Stimulated activated naive CD8-positive, alpha-beta T cell treated with anti-CD3 and anti-CD28 coated beads, Interleukin-15, Interleukin-2, amounts not matched to agents 100 ng/mL and 50 ng/mL, for 24 hours (primary cell): ENCODE data around the gene F2RL1.
"Not testable (repeated sequence)": the region's sequence is repeated elsewhere in the genome, so short reads cannot be mapped to it uniquely, and the experiment has no call there.

Source experiments
- H3K27ac Mint-ChIP-seq: one replicate; pipeline ENCODE4 v1.8.0; 2021; ENCODE audit warnings: mild to moderate bottlenecking, mixed read lengths
- H3K27me3 Mint-ChIP-seq: one replicate; pipeline ENCODE4 v1.8.0; 2021; ENCODE audit warnings: mixed read lengths
- H3K36me3 Mint-ChIP-seq: one replicate; pipeline ENCODE4 v1.8.0; 2021; ENCODE audit warnings: low read depth, mixed read lengths
- H3K4me1 Mint-ChIP-seq: one replicate; pipeline ENCODE4 v1.8.0; 2021; ENCODE audit warnings: low read depth, mixed read lengths
- H3K4me3 Mint-ChIP-seq: one replicate; pipeline ENCODE4 v1.8.0; 2021; ENCODE audit warnings: mild to moderate bottlenecking, mixed read lengths
- H3K9me3 Mint-ChIP-seq: one replicate; pipeline ENCODE4 v1.8.0; 2021; ENCODE audit warnings: mixed read lengths

F2RL1 gene, protein sequence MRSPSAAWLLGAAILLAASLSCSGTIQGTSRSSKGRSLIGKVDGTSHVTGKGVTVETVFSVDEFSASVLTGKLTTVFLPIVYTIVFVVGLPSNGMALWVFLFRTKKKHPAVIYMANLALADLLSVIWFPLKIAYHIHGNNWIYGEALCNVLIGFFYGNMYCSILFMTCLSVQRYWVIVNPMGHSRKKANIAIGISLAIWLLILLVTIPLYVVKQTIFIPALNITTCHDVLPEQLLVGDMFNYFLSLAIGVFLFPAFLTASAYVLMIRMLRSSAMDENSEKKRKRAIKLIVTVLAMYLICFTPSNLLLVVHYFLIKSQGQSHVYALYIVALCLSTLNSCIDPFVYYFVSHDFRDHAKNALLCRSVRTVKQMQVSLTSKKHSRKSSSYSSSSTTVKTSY

DNA sequence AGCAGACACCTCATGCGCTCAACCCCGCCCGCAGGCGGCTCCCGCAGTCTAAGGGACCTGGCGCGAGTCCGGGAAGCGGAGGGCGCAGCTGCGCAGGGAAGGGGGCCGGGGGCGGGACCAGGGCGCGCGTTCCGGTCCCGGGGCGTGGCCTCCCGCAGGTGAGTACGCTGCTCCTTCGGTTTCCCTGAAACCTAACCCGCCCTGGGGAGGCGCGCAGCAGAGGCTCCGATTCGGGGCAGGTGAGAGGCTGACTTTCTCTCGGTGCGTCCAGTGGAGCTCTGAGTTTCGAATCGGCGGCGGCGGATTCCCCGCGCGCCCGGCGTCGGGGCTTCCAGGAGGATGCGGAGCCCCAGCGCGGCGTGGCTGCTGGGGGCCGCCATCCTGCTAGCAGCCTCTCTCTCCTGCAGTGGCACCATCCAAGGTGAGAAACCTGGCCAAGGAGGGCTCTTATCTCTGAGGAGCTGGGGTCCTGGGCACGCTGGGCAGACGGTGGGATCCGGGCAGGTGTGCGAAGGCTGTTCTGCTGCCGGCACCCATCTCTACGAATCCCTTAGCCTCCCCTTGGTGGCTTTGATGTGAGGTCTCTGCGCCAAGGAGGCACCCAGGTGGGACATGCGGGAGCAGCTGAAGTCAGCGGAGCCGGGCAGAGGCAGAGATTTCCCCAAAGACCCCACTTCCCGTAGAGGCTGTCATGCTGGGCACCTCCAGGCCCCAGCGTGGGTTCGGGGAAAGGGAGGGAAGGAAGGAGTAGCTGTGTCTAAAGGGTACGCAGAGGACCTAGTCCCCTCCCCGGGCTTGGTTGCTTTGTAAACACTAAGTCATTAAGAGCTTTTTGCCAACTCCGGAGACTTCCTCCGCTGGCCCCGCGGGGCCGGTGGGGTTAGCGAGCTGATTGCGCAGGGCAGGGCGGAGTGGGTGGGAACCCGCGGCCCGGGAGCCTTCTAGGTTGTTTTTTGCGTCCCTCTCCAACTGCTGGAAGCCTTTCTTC, at the start of gene F2RL1:
F2RL1 (plus strand) TSS at position 187 of the 988 bp plus-strand sequence; CDS start at position 340, 153 bp downstream.
- Mint-ChIP-seq H3K36me3 (no peaks in the 10 kb centered on the region), H3K9me3 (no peaks in the 10 kb centered on the region), H3K4me3 (peak within 1 kb of the TSS; percentile 78), H3K27ac (no peak within 1 kb of the TSS), H3K27me3 (peaks cover 41% of the 10 kb centered on the region), H3K4me1 (peaks cover 10% of the 10 kb centered on the region)

DNA sequence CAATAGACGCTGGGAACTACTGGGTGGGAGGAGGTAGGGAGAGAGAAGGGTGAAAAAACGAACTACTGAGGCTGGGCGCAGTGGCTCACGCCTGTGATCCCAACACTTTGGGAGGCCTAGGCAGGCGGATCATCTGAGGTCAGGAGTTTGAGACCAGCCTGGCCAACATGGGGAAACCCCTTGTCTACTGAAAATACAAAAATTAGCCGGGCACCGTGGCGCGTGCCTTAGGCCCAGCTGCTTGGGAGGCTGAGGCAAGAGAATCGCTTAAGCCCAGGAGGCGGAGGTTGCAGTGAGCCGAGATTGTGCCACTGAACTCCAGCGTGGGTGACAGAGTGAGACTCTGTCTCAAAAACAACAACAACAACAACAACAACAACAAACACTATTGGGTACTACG, 47.8 kb upstream of the F2RL1 start:
- not testable (repeated sequence) for H3K9me3 Mint-ChIP-seq, H3K4me1 Mint-ChIP-seq, H3K27ac Mint-ChIP-seq, H3K36me3 Mint-ChIP-seq, H3K27me3 Mint-ChIP-seq, H3K4me3 Mint-ChIP-seq

DNA sequence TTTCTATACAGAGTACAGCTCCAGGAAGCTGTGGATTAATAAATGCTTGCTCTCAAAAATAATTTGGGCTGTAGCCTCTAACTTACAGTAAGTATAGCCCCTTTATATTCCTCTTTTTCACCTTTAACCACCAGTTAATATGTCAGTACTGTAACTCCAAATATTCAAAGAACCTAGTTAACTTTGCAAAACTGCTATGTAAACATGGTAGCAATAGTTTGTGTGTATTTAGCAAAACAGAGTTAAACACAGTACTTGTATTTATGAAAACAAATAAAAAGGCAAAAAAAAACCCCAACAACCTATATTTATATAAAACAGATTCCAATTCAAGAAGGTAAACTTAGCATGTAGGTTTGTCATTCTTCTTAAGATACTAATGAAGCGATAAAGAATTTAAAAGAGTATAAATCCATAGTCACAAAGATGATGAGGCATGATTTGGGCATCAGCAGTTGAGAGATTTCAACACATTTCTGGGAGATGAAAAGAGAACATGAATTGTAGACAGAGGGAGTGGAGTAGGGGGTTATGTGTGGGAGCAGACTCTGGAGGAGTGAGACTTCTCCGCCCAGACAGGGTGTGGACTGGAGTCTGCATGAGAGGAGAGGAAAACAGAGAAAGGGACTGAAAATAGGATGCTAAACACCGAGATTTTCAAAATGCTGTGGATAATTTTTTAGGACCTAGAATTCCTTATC, 47.0 kb upstream of the F2RL1 start:
- Mint-ChIP-seq H3K9me3 (no peaks in the 10 kb centered on the region), H3K4me3 (no peak overlapping the region), H3K36me3 (no peaks in the 10 kb centered on the region), H3K27me3 (no peaks in the 10 kb centered on the region), H3K4me1 (peaks cover 5% of the 10 kb centered on the region), H3K27ac (no peak overlapping the region)

DNA sequence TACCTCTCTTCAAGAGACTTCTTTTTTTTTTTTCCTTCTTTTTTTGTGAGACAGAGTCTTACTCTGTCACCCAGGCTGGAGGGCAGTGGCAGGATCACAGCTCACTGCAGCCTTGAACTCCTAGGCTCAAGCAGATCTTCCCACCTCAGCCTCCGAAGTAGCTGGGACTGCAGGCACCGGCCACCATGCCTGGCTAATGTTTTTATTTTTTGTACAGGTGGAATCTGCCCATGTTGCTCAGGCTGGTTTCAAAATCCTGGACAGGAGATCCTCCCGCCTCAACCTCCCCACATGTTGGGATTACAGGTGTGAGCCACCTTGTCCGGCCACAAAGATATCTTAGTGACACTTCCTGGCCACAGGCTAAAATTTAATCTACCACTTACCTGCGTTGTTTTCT, 42.9 kb upstream of the F2RL1 start:
- H3K4me3 Mint-ChIP-seq = no peak overlapping the region
- H3K27ac Mint-ChIP-seq = no peak overlapping the region
- peaks cover 3% of the 10 kb centered on the region for H3K4me1 Mint-ChIP-seq
- H3K9me3 Mint-ChIP-seq = no peaks in the 10 kb centered on the region
- no peaks in the 10 kb centered on the region for H3K36me3 Mint-ChIP-seq
- H3K27me3 Mint-ChIP-seq = no peaks in the 10 kb centered on the region

DNA sequence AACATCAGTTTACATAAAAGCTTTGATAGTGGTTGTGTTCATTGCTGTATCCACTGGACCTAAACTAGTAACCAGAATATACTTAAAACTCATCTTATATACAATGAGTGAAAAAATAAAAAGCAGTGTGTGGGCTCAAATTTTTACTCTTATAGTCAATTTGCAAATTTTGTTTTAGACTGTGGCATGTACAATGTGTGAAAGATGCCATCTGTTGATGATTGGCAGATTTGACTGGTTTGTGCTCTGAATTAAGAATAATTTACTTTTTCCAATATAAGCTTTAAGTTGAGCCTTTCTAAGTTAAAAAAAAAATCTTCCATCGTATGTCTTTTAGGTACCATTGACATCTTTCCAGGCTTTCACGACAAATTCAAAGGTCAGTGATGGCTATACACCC, 42.4 kb upstream of the F2RL1 start:
- H3K27ac Mint-ChIP-seq = no peak overlapping the region
- H3K27me3 Mint-ChIP-seq = no peaks in the 10 kb centered on the region
- no peak overlapping the region for H3K4me3 Mint-ChIP-seq
- peaks cover 3% of the 10 kb centered on the region for H3K4me1 Mint-ChIP-seq
- H3K36me3 Mint-ChIP-seq = no peaks in the 10 kb centered on the region
- no peaks in the 10 kb centered on the region for H3K9me3 Mint-ChIP-seq

DNA sequence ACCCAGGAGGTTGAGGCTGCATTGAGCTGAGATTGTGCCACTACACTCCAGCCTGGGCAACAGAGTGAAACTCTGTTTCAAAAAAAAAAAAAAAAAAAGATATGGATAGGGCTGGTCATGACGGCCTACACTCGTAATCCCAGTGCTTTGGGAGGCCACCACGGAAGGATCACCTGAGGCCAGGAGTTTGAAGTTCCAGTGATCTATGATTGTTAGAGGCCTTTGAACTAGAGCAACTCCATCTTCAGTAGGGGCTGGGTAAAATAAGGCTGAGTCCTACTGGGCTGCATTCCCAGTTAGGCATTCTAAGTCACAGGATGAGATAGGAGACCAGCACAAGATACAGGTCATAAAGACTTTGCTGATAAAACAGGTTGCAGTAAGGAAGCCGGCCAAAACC, 38.2 kb upstream of the F2RL1 start:
- H3K27me3 Mint-ChIP-seq = not testable (repeated sequence)

DNA sequence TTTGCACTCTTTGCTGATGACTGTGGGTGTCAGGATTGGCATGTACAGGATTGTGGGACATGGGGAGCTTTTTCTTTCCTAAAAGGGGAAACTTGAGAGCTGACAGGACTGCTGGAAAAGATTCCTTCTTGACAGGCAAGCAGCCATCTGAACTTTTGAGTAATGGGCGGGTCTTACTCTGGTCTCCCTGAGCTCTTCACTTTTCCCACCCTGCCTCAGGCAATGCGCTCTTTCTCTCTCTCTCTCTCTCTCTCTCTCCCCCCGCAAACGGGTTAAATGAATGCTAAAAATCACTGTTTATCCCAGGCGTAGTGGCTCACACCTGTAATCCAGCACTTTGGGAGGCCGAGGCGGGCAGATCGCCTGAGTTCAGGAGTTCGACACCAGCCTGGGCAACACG, 37.1 kb upstream of the F2RL1 start:
- Mint-ChIP-seq H3K36me3 (no peaks in the 10 kb centered on the region), H3K4me1 (no peaks in the 10 kb centered on the region), H3K27me3 (no peaks in the 10 kb centered on the region), H3K9me3 (no peaks in the 10 kb centered on the region), H3K27ac (no peak overlapping the region), H3K4me3 (no peak overlapping the region)

More for the DNA sequence above, 38.2 kb upstream of the F2RL1 start:
- H3K27ac Mint-ChIP-seq, H3K9me3 Mint-ChIP-seq, H3K4me3 Mint-ChIP-seq, H3K36me3 Mint-ChIP-seq, H3K4me1 Mint-ChIP-seq: not testable (repeated sequence)

DNA sequence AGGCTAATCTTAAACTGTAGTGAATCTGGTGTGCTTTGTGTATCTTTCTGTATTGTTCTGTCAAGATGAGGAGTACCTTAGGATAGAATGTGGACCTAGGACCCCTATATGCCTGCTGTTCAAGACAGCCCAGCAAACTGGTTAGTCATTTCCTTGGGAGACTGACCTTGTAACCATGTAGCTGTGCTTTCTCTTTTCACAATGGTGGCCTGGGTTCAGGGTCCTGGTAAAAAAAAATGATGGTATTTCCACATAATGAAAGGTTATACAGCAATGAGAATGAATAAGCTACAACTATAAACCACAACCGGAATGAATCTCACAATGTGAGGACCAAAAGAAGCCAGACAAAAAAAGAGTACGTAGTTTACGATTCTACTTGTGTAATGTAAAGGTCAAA, 36.4 kb upstream of the F2RL1 start:
- Mint-ChIP-seq H3K4me1 (no peaks in the 10 kb centered on the region), H3K9me3 (no peaks in the 10 kb centered on the region), H3K36me3 (no peaks in the 10 kb centered on the region), H3K4me3 (no peak overlapping the region), H3K27ac (no peak overlapping the region), H3K27me3 (no peaks in the 10 kb centered on the region)

DNA sequence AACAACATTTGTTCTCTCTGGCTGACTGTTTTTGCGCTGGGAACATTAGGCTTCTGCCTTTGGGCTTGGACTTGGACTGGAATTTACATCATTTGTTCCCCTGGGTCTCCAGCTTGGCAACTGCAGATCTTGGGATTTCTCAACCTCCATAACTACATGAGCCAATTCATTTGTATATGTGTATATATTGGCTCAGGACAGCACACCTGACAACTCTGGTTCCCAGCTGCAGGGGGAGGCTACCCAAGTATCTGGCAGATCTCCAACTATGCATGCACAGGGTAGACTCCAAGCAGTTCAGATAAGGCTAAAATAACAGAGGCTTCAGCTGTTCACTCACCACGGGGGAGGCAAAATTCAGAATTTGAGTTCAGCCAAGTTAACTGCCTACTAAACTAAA, 31.6 kb upstream of the F2RL1 start:
- Mint-ChIP-seq H3K9me3 (no peaks in the 10 kb centered on the region), H3K27ac (no peak overlapping the region), H3K36me3 (no peaks in the 10 kb centered on the region), H3K4me1 (peaks cover 15% of the 10 kb centered on the region), H3K4me3 (no peak overlapping the region), H3K27me3 (no peaks in the 10 kb centered on the region)

DNA sequence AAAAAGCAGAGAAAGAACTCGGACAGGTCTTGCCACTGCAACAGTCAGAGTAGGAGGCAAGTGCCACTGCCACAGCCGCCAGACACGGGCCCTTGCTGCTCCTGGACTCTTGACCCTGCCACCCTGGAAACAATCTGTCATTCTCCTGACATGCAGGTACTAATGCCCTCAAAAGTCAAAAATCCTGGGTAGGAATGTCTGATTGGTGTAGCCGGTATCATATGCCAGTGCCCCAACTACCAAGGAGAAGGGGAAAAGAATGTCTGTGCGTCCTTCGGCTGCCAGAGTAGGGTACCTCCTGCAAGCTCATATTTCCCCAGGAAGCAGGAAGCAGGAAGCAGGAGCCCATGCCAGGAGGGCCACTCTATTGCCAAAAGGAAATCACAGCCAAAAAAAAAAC, 30.5 kb upstream of the F2RL1 start:
- Mint-ChIP-seq H3K27ac (no peak overlapping the region), H3K9me3 (no peaks in the 10 kb centered on the region), H3K36me3 (no peaks in the 10 kb centered on the region), H3K4me1 (peaks cover 15% of the 10 kb centered on the region), H3K27me3 (no peaks in the 10 kb centered on the region), H3K4me3 (no peak overlapping the region)

DNA sequence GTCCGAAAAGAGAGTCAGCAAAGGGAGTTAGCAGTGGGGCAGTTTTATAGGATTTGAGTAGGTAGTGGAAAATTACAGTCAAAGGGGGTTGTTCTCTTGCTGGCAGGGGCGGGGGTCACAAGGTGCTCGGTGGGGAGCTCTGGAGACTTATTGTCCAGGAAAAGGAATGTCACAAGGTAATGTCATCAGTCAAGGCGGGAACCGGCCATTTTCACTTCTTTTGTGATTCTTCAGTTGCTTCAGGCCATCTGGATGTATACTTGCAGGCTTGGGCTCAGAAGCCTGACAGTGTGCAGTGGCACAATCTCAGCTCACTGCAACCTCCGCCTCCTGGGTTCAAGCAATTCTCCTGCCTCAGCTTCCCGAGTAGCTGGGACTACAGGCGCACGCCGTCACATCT, 29.6 kb upstream of the F2RL1 start:
- not testable (repeated sequence) for H3K27me3 Mint-ChIP-seq, H3K4me3 Mint-ChIP-seq, H3K9me3 Mint-ChIP-seq, H3K27ac Mint-ChIP-seq, H3K36me3 Mint-ChIP-seq
- peaks cover 15% of the 10 kb centered on the region for H3K4me1 Mint-ChIP-seq

DNA sequence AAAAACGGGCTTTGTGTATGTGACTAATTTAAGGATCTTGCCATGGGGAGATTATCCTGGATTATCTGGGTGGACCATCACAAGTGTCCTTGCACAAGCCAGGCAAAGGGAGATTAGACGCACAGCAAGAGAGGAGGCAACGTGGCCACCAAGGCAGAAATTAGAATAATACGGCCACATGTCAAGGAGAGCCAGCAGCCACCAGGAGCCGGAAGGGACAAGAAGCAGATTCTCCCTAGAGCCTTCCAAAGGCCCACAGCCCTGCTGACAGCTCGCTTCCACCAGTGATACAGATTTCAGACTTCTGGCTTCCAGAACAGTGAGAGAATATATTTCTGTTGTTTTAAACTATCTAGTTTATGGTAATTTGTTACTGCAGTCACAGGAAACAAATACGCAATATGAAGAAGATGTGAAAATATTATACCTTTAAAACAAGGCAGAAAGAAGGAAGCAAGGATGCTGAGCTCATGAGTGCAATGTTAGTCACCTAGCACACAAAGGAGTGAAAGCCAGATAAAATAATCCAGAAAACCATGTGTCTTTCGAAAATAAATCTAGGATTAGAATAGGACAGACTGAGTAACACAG, 28.7 kb upstream of the F2RL1 start:
- H3K27me3 Mint-ChIP-seq = no peaks in the 10 kb centered on the region
- no peak overlapping the region for H3K4me3 Mint-ChIP-seq
- H3K4me1 Mint-ChIP-seq = peaks cover 15% of the 10 kb centered on the region
- H3K36me3 Mint-ChIP-seq = no peaks in the 10 kb centered on the region
- peak overlapping the region; percentile 52 for H3K27ac Mint-ChIP-seq
- no peaks in the 10 kb centered on the region for H3K9me3 Mint-ChIP-seq

DNA sequence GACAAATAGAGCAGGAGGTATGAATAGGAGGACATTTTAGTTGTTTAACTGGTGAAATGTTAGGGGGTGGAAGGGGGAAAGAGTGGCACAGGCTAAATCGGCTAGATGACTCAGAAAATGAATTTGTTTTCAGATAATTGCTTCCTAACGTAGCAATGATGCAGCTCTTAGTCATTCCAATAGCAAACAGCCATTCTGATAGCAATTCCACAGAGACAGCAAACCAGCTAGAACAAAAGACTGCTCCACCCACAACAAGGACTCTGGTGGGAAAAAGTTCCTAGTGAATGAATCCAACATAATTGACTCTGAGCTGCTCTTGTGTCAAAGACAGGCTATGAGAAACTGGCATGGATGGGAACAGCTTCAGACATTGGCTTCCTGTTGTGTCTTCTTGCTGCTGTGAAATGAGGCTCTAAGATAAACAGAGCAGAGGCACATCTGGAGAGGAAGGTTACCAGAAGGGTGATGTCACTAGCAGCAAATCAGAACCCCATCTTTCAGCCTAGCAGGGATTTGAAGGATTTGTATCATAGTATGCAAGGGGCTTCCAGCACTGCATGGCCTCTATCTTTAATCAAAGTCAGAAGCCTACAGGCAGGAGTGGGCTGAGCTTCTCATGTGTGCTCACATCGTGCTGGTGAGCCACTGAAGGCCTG, 28.1 kb upstream of the F2RL1 start:
- no peaks in the 10 kb centered on the region for H3K9me3 Mint-ChIP-seq
- no peak overlapping the region for H3K4me3 Mint-ChIP-seq
- peak overlapping the region; percentile 52 for H3K27ac Mint-ChIP-seq
- H3K36me3 Mint-ChIP-seq = no peaks in the 10 kb centered on the region
- peaks cover 15% of the 10 kb centered on the region for H3K4me1 Mint-ChIP-seq
- H3K27me3 Mint-ChIP-seq = no peaks in the 10 kb centered on the region

DNA sequence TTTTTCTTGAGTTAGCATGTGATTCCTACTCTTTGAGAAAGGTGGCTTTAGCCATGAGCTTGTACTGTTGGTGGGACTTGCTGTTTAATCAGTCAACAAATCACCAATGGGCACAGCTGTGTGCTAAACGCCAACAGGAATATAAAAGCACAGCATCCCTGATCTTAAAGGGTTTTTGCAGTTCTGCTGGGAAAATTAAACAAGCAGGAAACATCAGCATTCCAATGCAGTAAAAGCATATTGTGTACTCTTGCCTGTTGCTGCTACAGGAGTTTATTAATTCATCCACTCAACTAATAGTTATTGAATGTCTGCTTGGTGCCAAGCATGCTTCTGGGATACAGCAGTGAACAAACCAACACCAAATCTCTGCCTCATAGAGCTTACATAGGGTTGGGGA, 27.4 kb upstream of the F2RL1 start:
- H3K9me3 Mint-ChIP-seq = no peaks in the 10 kb centered on the region
- no peak overlapping the region for H3K27ac Mint-ChIP-seq
- no peaks in the 10 kb centered on the region for H3K27me3 Mint-ChIP-seq
- no peak overlapping the region for H3K4me3 Mint-ChIP-seq
- peaks cover 15% of the 10 kb centered on the region for H3K4me1 Mint-ChIP-seq
- H3K36me3 Mint-ChIP-seq = no peaks in the 10 kb centered on the region
